GM13977 (cell line): ENCODE results near the gene KCTD13.
"Not testable (repeated sequence)": the region's sequence is repeated elsewhere in the genome, so short reads cannot be mapped to it uniquely, and the experiment has no call there.

Source experiments
- DNase-seq: peaks from one replicate; pipeline ENCODE4 v3.0.0; 2012; ENCODE audit warnings: low spot score
- in situ Hi-C: fragments of 300-500 bp; cut with MboI; formaldehyde crosslinking; loops from one replicate; pipeline ENCODE4 v1.12.0; 2022; ENCODE audit warnings: low sequenced_read_pairs, low pct_unique_long_range_greater_than_20kb, mixed read lengths, inconsistent platforms; ENCODE audit not compliant: unreplicated experiment
- TF ChIP-seq, protein P1 (sequence below): IDR thresholded peaks from 2 replicates; pipeline ENCODE4 v1.5.1; 2012; ENCODE audit warnings: mild to moderate bottlenecking, control low read depth; ENCODE audit not compliant: insufficient read depth; ENCODE audit errors: extremely low read depth, missing control alignments

KCTD13 gene

DNA sequence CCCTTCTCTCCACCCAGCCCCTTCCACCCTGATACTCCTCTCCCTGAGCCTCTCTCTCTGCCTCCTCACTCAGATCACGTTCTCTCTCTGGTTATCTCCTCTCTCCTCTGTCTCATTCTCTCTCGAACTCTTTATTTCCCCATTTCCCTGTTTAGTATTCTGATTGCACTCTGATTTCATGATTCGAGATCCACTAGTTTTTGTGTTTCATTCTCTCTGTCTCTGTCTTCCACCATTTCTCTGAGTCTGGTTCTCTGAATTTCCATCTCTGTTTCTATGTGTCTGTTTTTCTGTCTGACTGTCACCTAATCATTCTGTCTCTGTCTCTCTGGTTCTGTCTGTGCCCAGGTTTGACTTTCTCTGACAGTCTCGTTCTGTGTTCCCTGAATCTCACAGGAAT is 28.7 kb downstream of the KCTD13 start:
- in situ Hi-C loops, result no loop called here
- TF ChIP-seq, protein P1, sequence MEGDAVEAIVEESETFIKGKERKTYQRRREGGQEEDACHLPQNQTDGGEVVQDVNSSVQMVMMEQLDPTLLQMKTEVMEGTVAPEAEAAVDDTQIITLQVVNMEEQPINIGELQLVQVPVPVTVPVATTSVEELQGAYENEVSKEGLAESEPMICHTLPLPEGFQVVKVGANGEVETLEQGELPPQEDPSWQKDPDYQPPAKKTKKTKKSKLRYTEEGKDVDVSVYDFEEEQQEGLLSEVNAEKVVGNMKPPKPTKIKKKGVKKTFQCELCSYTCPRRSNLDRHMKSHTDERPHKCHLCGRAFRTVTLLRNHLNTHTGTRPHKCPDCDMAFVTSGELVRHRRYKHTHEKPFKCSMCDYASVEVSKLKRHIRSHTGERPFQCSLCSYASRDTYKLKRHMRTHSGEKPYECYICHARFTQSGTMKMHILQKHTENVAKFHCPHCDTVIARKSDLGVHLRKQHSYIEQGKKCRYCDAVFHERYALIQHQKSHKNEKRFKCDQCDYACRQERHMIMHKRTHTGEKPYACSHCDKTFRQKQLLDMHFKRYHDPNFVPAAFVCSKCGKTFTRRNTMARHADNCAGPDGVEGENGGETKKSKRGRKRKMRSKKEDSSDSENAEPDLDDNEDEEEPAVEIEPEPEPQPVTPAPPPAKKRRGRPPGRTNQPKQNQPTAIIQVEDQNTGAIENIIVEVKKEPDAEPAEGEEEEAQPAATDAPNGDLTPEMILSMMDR, result no peak
- no peak for DNase-seq

DNA sequence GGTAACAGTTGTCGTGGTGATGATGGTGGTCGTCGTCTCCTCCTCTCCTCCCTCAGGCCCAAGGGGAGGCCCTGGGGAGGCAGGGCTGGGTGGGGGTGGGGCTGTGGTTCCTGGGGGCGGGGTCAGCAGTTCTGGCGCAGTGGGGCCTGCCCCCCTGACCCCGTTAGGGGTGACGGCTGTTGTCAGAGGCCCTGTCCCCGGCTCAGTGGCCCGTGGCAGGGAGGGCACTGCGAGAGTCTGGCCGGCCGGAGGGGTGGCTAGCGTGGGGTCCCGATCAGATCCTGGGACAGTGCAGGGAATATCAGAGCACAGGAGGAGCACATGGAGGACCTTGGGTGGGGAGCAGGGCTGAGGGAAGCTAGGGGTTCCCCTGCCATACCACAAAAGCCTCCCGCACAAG is 29.2 kb downstream of the KCTD13 start:
- in situ Hi-C loops, result no loop called here
- TF ChIP-seq, protein P1, result no peak
- DNase-seq, result no peak

DNA sequence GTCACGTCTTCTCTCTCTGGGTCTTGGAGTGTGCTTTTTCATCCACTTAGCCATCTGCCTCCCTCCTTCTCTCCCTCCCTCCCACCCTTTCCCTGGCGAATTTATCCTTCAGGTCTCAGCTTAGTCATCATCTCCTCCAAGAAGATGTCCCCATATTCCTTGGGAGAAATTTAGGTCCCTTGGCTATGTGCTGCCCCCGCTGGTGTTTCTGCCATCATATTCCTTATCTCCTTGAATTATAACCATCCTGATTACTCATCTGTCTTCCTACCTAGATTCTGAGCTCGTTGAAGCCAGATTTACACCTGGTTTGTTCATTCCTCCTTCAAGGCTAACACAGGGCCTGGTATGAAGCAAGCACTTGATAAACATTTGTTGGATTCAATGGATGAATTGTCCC is 31.7 kb downstream of the KCTD13 start:
- no peak for DNase-seq
- in situ Hi-C loops, result no loop called here

DNA sequence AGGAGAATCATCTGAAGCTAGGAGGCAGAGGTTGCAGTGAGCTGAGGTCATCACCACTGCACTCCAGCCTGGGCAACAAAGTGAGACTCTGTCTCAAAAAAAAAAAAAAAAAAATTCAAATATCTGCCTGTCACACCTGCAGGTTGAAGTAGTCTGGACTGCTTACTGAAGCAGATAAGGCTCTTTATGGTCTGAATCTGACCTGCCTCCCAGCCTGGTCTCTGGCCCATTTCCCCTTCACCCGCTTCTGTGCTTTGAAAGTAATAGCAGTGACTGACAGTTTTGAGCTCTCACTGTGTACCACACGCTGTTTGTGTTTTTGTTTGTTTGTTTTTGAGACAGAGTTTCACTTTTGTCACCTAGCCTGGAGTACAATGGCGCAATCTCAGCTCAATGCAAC is 32.5 kb downstream of the KCTD13 start:
- in situ Hi-C loops, result no loop called here

More for the DNA sequence above, 31.7 kb downstream of the KCTD13 start:
- TF ChIP-seq, protein P1, result no peak

DNA sequence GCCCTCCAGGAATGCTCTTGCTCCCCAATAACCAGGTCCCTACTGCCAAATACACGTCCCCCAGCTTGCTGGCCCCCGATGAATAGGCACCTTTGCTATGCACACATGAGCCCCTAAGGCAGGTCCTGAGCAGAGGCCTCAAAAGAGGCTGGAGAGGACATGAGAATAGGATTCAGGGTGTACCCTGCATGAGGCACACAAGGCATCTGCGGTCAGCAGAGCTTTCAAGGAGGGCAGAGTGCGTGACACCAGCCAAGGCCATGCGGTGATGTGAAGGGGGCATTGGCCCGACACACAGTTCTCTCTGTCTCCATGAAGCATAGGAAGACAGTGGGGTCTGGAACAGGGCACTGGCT is 33.6 kb downstream of the KCTD13 start:
- DNase-seq, result no peak
- in situ Hi-C loops, result no loop called here
- TF ChIP-seq, protein P1, result no peak

More for the DNA sequence above, 32.5 kb downstream of the KCTD13 start:
- DNase-seq, result no peak
- TF ChIP-seq, protein P1, result no peak

DNA sequence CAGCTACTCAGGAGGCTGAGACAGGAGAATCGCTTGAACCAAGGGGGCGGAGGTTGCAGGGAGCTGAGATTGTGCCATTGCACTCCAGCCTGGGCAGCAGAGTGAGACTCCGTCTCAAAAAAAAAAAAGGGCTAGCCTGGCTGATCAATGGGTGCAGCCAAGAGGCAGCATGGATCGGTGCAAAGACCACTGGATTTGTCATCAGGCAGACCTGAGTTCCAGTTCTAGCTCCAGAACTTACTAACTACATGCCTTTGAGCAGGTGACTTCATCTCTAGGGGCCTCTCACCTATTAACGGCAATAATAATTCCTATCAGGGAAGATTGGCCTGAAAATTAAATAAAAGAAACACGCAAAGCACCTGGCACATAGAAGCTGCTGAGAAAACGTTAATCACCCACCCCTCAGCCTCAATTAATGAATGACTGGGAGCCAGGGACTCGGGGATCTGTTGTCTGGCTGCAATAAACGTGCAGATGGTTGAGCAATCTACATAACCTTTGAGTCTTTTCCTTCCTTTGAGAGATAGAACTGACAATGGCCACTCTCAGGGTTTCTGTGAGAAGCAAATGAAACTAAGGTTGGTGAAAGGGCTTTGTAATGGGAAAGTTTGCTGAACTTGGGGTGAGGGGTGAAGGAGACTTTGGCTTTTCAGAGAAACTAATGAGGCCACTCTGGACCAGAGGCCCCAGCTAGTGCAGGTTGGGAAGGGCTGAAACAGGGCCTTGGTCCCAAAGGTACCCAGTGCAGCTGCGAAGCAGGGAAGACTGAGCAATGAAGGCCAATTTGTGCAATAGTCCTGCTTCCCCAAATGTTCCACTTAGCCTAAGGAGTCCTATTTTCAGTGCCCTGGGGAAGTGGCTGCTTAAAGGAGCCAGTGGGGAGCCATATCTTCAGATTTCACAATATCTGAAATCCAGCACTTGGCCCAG is 34.2 kb downstream of the KCTD13 start:
- no peak for DNase-seq
- TF ChIP-seq, protein P1, result no peak
- in situ Hi-C loops, result no loop called here

DNA sequence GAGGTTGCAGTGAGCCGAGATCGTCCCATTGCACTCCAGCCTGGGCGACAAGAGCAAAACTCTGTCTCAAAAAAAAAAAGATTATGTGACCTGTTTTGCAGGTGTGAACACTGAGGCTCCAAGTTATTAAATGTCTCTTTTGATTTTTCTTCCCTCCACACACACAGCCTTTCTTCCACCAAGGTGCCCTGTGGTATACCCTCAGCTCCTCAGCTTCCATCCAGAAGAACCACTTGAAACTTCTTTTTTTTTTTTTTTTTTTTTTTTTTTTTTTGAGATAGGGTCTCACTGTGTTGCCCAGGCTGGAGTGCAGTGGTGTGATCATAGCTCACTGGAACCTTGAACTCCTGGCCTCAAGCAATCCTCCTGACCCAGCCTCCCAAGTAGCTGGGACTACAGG is 36.7 kb downstream of the KCTD13 start:
- not testable (repeated sequence) for DNase-seq
- in situ Hi-C loops, result loop anchor here (10.0 kb wide), 1 partner anchor 55 kb away; no protein-coding TSS in a partner anchor
